ENCODE measurements around the gene NXT1.
"Not testable (repeated sequence)": the region's sequence is repeated elsewhere in the genome, so short reads cannot be mapped to it uniquely, and the experiment has no call there.

The NXT1 gene

DNA sequence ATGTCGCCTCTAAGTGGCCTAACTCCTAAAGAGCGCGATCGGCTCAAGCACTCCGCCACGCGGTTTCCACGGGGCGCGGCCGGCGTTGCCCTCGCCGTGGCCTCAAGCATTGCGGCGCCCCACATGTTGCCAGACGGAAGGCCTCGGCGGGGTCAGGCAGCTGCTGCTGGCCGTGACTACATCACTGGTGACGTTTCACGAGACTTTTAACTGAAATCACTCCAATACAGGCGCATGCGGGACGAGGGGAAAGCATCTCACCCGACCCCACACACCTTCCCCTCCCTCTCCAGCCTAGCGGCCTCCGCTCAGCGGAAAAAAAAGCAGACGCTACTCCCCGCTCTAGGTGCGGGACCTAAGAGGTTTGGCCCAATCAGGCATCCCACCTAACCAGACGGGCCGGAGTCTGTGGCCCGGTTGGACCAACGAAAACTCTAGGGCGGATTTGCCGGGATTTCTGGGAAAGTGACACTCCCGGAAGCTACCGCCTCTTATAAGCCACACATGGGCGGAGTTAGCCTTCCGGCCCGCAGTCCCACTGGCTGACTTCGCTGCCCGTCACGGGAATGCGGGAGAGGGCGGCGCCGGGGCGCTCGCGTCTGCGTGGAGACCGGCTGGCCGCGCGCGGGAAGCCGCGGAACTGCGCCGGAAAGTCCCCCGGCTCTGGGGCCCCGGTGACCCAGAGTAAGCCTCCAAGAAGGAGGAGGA is at the start of gene NXT1:
Gene NXT1 (plus strand): TSS at position 596 of the 708 bp plus-strand sequence. CDS start 3,251 bp downstream, outside the sequence.
- DNase-seq, result peak; percentile 76 to 99 (median 95)

DNA sequence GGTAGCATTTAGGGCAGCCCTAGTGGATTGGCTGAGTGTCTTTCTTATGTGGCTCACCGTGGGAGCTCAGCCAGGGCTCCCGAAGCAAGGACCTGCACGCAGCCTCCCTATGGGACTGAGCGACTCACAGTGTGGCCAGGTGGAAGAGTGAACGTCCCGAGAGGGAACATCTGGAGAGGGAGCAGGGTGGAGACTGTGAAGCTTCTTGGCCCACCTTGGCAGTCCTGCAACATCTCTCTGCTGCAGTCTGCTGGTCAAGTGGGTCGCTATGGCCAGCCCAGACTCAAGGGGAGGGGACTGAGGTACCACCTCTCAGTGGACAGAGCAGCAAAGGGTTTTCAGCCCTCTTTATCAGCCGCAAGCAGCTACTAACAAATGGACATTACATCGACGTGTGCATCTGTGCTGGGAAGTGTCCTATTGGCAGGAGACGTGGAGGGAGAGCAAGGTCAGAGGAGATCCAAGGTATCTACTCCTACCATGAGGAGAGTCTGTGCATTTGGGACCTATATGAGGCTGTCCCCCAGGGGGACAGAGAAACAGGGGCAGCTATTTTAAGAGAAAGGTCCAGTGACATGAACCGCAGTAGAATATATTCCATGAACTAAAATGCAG is 49.0 kb upstream of the NXT1 start:
- no peak for DNase-seq

DNA sequence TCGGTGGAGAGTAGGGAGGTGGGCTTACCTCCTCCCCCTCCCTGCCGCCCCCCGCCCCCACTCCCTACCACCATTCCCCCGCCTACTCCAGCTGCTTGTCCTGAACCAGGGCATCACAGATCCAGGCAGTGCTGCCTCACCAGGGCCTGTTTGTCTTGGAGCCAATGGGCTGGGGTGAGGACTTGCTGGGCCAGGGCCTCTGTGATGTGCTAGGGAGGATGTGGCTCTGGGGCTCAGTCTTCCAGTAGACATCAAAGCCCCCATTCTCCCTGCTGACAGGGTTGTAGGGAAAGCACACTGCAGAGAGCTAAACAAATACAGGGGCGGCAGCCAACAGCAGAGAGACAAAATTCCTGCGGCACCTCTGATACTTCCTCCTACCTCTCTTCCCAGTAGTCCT is 48.2 kb upstream of the NXT1 start:
- no peak for DNase-seq

DNA sequence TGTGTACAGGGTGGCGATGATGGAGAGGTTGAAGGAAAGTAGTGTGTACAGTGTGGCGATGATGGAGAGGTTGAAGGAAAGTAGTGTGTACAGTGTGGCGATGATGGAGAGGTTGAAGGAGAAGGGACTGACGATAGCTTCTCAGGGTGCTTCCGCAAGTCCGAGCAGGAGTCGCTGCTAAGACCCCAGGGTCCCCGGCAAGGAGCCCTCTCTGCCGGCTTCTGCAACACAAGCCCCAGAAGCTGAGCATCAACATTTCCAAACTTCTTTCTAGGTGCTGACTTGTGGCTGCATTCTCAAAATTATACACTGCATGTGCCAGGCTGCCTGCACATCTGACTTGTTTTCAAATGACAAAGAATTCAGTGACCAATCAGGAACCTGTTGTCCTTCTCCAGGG is 47.8 kb upstream of the NXT1 start:
- DNase-seq, result no peak

DNA sequence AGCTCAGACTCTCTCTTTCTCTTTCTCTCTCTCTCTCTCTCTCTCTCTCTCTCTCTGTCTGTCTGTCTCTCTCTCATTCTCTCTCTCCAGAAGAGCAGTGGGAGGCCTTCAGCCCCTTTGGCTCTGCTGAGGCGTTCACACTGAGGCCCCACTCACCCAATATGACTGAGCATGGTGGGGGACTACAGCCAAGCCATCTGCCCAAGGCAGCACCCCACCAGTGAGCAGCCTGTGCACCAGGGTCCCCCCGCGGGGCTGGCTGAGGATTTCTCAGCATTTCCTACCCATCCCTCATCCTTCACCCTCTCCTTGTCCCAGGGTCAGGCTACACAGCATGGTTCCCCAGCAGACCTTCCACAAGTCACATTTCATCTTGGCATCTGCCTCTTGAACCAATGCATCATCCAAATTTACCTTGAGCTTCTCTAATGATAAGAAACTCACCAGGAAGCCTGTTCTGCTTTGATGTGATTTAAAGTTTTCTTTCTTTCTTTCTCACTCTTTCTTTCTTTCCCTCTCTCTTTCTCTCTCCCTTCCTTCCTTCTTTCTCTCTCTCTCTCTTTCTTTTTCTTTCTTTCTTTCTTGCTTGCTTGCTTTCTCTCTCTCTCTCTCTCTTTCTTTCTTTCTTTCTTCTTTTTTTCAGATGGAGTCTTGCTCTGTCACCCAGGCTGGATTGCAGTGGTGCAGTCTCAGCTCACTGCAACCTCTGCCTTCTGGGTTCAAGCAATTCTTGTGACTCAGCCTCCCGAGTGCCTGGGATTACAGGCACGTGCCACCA is 47.1 kb upstream of the NXT1 start:
- DNase-seq, result no peak

DNA sequence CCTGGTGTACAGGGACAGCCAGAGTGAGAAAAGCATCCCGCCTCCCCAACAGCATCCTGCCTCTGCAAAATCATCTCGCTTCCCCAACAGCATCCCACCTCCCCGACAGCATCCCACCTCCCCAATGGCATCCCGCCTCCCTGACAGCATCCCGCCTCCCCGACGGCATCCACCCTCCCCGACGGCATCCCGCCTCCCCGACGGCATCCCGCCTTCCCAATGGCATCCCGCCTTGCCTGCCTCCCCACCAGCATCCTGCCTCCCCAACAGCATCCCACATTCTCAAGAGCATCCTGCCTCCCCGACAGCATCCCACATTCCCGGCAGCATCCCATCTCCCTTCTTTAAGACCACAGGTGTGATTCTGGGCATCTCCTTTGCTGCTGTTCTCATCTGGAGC is 46.0 kb upstream of the NXT1 start:
- no peak for DNase-seq

DNA sequence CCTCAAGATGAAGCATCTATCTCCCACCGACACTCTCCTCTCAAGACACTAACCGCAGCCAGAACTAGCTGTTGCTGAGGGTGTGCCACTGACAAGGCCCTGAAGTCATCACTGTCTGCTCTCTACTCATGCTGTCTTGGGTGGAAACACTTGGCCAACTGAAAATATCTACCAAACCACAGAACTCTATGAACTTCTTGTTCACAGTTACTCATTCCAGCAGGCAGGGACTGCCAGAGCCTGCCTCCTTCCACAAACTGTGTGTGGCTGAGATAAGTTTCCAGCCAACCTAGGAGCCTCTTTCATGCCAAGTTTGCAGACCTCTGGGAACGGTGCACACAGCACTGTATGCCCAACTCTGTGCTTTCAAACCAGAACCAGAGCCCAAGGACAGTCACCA is 45.5 kb upstream of the NXT1 start:
- DNase-seq, result no peak

DNA sequence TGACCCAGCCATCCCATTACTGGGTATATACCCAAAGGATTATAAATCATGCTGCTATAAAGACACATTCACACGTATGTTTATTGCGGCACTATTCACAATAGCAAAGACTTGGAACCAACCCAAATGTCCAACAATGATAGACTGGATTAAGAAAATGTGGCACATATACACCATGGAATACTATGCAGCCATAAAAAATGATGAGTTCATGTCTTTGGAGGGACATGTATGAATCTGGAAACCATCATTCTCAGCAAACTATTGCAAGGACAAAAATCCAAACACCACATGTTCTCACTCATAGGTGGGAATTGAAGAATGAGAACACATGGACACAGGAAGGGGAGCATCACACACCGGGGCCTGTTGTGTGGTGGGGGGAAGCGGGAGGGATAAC is 43.2 kb upstream of the NXT1 start:
- DNase-seq, result not testable (repeated sequence)

DNA sequence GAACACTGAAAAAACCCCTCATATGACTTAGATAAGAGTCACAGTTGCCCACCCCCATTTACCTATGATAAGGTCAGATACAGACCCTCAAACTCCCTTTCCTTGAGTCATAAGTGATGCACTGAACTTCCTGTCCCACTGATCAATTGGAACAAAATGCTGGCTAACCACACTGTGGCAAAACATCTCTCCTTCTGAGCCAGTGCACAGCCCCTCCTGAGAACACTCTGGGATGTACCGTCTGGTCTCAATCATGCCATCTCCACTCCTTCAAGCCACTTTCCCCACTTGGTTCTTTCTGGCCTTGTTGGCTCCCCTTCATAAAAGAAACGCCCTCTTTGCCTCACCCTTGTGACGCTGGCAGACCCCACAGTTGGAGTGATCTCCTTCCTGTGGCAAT is 42.6 kb upstream of the NXT1 start:
- no peak for DNase-seq

DNA sequence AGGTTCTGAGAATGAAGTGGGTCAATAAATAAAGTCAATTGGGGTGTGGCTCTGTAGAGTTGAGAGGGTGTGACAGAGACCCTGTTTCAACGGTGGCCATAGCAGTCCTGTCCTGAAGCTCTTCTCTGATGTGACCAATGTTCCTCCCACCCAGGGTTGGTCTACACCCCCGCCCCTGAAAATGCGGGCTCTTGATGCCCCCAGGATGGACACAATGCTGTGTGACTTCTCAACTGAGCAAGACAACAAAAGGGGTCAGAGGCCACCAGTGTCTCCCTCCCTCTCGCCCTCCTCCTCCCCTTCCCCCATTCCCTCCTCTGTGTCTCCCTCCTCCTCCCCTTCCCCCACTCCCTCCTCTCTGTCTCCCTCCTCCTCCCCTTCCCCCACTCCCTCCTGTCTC is 41.7 kb upstream of the NXT1 start:
- DNase-seq, result no peak

DNA sequence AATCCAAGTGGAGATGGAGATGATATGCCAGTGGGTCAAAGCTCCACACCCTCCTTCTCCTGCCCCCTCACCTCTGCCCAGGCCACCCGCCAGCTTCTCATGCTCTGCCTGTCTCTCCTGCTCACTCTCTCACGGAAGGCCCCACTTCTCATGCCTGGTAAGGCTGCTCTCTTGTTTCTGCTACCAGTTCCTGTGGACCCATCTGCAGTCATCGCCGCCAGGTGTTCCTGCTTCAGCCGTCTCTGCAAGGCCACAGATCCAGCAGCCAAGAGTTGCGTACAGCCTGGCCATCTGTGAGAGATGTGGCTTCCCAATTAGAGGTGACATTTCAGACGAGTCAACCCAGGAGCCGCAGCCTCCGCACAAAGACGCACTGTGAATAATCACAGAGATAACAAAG is 40.8 kb upstream of the NXT1 start:
- DNase-seq, result no peak

DNA sequence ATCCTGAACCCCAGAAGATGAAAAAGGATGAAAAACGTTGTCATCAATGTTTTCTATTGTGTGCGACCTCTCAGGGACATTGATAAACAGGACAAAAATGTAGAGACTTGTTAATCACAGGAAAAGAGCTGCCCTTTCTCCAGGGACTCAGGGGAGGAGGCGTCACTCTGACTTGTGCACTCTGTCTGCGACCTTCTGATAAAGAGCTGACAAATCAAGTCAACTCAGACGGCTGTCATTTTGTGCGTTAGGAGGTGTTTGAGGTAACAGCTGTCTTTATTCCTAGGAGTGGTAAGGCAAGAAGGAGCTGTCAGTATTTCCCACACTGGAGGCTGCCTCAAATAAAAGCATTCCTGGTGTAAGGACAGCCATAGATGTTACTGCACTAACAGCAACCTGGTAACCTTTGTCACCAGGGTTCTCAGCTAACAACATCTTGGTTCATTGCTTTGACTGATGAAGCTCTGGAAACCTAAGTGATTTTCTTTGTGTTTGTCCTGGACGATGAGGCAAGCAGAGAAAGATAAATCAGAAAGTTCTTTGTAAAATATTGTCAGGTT is 38.6 kb upstream of the NXT1 start:
- no peak for DNase-seq

DNA sequence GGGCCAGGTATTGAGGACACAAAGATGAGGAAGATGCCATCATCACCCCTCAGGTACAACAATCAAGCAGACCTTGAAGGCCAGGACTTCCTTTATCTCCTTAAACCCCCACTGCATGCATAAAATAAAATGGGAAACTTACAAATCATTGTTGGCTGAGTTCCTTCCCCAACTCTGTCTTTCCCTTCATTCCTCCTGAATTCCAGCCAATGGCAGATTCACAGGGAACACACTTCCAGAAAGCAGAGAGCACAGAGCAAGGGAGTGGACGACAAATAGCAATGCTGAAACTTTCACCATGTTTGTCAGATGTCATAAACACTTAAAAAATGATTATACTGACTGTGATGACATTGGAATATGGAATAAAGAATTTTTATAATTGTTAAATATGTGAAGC is 37.3 kb upstream of the NXT1 start:
- no peak for DNase-seq

DNA sequence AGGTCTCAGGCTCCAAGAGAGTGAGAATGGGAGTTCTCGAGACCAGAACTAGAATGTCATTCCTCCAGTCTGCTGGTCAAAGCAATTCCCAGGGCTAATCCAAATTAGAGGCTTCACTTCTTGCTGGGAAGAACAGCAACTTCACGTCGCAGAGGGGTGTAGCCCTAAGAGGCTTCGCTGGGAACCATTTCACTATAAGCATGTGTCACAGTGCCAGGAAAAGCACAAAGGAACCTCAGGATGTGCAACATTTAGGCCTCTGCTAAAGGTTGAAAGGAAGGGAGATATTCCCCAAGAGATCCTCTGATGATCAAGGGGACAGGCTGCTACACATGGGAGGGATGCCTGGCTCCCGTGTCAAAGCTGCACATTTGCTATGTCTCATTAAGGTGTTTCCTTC is 35.9 kb upstream of the NXT1 start:
- no peak for DNase-seq

DNA sequence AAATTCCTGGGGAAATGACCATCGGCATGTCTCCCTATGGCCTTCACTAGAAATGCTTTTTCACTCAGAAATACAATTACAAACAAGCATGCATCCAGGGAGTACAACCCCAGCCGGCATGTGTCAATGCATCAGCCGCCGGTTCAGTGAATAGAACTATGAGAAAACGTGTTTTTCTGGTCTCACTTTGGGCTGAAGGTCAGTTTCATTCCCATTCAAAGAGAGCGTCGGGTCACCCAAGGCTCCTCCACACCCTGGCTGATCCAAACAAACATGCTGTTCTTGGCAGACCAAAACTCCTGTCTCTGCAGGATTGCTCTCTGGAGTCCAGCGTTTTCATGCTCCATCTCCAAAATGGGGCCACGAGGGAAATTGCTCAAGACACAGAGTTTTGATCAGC is 35.5 kb upstream of the NXT1 start:
- DNase-seq, result no peak

DNA sequence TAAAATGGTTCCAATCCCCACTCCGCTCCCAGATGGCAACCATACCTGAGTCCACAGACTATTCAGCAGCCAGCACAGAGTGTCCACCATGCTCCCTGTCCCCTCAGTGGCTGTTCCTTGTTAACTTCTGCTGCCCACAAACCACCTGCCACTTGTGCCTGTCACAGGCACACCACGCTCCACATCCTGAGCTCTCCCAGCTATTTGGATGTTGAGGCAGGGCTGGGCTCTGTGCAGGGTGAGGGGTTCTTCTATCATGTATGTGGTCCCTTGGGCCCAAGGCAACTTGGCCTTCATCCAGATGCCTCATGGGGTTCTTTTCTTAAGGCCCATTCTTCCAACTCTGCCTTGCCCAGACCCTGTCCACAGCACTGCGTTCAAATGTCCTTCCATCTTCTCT is 34.0 kb upstream of the NXT1 start:
- DNase-seq, result no peak

DNA sequence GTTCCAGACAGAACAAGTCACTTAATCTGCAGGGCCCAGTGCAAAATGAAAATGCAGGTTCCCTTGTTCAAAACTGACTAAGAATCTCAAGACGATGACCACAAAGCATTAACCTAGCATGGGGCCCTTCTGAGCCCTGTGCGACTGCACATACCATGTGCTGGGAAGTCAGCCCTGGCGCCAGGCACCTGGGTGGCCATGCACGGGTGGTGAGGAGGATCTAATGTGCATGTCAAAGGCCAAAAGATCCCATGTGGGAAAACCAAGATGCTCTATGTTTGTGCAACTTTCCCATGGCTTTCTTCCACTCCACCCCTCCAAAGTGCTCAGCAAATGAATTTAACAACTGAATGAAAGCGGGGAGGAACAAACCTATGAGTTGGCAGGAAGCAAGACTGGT is 33.5 kb upstream of the NXT1 start:
- DNase-seq, result no peak

DNA sequence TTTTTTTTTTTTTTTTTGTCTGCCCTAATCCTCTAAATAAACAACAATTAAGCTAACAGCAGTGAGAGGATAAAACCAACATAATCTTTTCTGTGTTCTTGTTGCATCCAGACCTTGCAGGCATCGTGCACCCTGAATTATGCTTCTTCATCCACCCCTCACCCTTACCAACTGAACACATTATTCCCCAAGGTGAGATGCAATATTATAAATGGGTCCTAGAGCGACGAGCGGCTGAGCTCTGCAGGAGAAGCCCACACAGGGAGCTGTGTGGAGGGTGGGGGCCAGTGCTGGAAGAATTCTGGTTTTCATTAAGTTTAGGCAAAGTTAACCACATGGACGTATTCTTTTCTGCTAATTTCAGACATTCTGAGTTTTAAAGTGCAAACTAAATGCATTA is 32.2 kb upstream of the NXT1 start:
- no peak for DNase-seq

DNA sequence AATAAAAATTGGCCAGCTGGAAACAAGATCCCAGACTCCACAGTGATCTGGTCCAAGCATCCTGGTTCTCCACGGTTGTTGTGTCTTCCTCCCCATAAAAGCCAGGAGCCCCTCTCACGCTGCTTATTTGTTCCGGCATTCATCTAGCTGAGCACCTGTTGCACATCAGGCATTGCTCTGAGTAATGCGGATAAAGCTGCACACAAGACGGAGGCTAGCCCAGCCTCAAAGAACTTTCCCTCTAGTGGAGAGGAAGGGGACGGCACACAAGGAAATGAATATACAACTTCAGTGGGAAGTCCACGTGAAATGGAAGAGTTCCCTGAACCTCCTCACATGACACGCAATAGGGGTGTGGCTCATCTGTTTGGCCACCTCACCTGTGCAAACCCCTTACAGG is 30.3 kb upstream of the NXT1 start:
- DNase-seq, result no peak

DNA sequence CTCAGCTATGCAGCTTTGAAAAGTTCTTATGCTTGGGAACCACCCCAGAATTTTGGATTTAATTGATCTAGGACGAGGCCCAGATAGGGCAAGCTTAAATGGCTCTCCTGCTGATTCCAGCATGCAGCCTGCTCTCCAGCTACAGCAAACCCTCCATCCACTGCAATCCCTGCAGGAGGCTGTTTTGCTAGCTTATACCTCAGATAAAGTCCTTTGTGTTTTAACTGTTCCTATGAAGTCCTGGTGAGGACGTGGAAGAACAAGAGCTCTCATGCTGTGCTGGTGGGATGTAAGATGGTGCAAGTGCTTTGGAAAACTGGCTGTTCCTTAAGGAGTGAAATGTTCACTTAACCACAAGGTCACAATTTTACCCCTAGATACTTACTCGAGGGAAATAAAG is 25.5 kb upstream of the NXT1 start:
- DNase-seq, result no peak

DNA sequence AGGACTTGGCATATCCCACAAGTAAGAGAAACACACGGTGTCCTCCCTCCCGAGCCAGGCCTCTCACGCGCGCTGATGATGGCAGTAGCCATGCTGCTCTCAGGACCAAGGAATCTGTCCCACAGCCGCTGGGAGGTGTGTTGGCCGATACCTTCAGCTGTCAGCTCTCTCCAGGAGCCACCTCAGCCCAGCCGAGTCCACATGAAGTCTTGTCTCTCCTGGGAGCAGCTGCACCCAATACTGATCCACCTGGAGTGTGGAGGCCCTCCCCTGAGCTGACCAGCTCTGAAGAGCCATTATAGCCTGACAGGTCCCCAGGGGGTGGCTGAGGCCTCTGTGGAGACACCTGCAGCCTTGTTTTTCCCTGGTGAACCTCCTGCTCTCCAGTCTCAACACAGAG is 23.8 kb upstream of the NXT1 start:
- DNase-seq, result no peak

DNA sequence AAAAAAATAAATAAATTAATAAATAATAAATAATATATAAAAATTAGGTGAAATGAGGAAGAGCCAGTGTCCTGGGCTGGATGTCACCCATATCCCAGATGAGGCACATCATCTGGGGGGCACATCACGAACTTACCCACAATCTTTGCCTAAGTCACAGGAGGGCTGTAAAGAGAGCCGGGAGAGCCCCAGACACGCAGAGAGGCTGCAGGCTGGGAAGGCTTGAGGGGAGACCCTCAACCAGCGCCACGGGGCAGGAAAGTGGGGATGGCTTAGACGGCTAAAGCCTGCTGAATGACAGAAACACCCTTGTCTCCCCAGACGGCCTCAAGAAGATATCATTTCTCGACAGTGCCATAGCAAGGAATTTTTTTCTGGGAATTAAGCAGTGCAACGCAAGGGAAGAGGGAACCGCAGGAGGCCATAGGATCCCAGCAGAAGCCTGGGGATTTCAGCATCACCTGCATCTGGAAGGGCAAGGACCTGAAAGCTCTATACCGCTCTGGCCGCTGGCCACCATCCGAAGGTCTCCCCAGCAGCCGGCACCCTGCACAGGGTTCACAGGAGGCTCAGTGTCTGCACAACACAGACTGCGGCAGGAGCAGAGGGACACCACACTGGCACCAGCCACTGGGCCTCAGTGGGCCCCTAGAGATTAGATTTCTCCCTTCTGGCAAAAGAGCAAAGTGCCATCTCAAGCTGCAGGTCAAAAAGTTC is 22.8 kb upstream of the NXT1 start:
- no peak for DNase-seq

All from C1 segment of cervical spinal cord (tissue), 14 donors.